Activated T-helper 9 cell treated with anti-CD3 and anti-CD28 coated beads, Interleukin-2, amount 50 U/mL, for 16 hours (primary cell): Measurements from ENCODE around the gene LIMD2.
"Not testable (repeated sequence)": the region's sequence is repeated elsewhere in the genome, so short reads cannot be mapped to it uniquely, and the experiment has no call there.

Experiments
- DNase-seq: peaks from one replicate; pipeline ENCODE4 v3.0.0-alpha.2; 2020; ENCODE audit warnings: low read depth

Gene LIMD2

DNA sequence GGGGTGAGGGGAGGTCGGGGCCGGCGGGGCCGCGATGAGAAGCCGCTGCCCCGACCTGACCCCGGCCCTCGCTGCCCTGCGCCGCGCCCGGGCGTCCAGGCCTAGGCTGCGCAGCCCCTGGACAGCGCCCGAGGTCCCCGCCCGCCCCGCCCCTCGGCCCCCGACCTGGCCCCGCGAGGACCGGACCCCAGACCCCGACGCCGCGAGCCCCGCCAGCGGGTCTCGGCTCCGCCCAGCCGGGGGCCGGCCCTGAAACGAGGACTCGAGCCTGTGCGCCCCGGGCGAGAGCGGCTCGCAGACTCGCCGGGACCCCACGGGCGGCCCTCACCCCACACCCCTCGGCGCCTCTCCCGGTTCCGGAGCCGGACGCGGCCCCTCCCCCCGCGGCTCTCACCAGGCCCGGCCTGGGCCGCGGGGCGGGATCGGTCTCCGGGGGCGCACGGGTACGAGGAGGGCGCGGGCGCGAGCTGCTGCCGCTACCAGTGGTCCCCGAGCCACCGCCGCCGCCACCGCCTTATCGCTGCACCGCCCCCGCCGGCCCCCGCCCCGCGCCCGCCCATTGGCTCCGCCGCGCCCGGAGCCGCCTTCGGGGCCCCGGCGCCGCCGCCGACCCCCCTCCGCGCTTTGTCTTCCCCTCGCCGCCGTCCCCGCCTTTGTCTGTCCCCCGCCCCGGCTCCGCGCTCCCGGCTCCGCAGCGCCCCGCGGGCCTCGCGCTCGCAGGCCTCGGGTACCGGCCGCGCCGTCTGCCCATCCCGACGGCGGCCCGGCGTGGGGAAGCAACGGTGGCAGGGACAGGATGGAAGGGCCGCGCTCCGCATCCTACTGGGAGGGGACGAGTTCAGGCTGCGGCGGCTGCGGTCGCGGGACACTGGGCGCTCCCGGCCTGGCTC, at the start of gene LIMD2:
Gene LIMD2 (minus strand): TSS at position 488 of the 890 bp plus-strand sequence. CDS start 827 bp downstream, outside the sequence.
- peak; percentile 77 for DNase-seq

DNA sequence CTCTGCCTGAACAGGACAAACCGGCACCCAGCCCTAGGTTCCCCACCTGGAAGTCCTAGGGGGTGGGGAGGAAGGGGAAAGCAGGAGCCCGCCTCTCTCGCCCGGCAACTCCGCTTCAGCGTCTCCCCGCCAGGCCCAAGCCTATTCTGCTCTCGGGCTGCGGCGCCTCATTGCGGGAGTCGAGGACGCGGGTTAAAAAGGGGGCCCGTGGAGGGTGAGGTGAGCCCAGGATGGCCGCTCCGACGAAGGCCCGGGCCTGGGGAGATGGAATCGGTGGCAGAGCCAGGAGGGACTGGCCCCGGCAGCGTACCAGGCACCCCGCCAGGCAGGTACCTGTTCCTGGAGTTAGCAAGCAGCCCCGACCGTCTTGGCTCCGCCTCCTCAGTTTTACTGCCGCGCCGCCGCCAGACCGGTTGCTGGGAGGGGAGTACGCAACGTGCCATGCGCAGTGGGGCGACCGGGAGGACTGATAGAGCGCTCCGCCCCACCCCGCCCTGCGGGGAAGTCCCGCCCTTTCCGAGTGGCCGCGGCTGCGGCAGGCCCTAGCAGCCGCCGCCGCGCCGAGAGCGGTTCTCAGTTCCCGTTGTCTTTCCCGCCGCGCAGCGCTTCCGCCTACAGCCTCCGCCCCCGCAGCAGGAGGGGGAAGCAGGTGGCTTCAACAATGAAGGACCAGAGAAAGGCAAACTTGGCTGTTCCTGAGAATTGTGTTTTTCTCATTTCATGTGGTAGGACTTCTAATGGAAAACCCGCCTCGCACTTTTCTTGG, 41.7 kb upstream of the LIMD2 start, which contains the start of gene STRADA:
Gene STRADA (minus strand): TSS at position 392 of the 766 bp plus-strand sequence. CDS start 13,430 bp downstream, outside the sequence.
- peak; percentile 99 for DNase-seq

DNA sequence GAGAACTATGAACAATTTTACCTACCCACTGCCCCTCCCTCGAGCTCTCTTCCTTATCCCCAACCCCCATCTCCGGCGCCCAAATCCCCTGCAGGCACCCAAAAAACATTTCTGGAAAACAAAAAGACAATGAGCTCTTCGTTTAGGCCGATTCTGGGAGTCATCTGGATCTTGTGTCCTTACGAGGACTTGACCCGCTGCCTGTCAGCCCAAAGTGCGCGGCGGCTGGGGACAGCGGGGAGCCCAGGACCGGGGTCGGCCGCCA, 41.1 kb upstream of the LIMD2 start:
- DNase-seq: no peak

GRCh38 chr17:63740464-63741142, 40.7 kb upstream of the LIMD2 start:
- DNase-seq: no peak

DNA sequence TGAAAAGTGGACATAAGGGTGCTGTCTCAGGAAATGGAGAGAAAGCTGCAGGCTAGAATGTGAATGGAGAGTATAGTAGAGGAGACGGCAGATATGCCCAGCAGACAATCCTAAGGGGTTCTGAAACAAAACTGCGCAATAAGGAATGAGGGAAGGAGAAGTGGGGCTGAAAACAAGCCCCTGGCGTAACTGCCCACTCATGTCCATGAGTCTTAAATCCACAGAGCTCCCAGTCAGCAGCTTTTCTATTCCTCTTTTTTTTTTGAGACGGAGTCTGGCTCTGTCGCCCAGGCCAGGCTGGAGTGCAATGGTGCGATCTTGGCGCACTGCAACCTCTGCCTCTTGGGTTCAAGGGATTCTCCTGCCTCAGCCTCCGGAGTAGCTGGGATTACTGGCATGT, 35.8 kb upstream of the LIMD2 start:
- no peak for DNase-seq

- no peak for DNase-seq
These were observed 22.5 kb upstream of the LIMD2 start for GRCh38 chr17:63722403-63722802.

- not testable (repeated sequence) for DNase-seq
These were observed 20.3 kb upstream of the LIMD2 start for GRCh38 chr17:63720194-63720593.

- DNase-seq: no peak
These were observed 19.1 kb upstream of the LIMD2 start for GRCh38 chr17:63718988-63719387.

DNA sequence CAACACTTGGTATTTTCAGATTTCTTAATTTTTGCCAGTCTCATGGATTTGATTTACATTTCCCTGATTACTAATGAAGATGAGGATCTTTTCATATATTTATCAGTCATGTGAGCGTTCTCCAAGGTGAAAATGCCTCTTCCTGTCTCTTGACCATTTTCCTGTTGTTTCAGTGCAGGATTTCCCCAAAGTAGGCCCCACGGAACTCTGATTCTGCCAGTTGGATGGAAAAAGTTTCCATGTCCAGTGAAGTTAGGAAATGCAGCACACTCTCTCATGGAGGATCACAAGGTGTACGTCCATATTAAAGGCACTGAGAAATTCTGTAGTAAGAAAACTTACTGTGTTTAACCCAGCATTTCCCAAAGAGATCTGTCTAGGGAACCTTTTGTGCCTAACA, 16.5 kb upstream of the LIMD2 start:
- no peak for DNase-seq

- DNase-seq: no peak
These were observed 14.8 kb upstream of the LIMD2 start for GRCh38 chr17:63714550-63715277.

DNA sequence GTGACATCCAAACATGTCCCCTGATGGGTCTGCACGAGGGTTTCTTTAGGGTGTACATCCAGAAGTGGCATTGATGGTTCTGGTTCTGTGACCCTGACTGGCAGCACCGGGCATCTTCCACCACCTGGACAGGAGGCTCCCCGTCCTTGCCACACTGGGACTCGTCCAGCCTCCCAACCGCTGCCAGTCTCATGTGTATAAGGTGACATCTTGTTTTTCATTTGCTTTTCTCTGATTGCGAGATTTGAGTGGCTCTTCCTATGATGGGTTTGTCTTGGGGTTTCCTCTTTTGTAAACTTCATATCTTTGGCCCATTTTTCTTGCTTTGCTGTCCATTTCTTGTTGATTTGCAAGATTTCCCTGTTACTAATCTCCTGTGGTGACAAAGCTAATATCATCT, 9.2 kb upstream of the LIMD2 start:
- no peak for DNase-seq

DNA sequence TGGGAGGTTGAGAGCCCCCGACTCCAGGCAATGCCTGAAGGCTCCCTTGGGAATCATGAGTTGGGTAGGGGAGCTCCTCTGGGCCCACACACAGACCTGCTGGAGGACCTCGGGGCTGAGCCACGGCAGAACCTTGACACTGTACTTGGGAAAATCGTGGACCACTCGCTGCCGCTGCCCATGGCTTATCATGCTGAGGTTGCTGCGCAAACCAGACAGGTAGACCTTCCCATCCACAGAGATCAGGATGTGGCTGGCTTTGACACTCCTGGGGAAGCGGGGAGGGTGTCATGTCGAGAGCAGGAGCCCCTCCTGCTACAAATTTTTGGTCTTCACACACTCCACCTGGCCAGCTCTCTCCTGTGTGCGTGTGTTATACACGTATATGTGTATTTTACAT, 7.2 kb upstream of the LIMD2 start:
- DNase-seq: no peak

GRCh38 chr17:63706336-63707082, 6.6 kb upstream of the LIMD2 start:
- DNase-seq: no peak

GRCh38 chr17:63705657-63706056, 5.7 kb upstream of the LIMD2 start:
- DNase-seq: no peak

GRCh38 chr17:63704836-63705235, 4.9 kb upstream of the LIMD2 start:
- DNase-seq: no peak

GRCh38 chr17:63704259-63704576, 4.3 kb upstream of the LIMD2 start:
- DNase-seq: no peak

- no peak for DNase-seq
These were observed 3.8 kb upstream of the LIMD2 start for GRCh38 chr17:63703556-63704258.

DNA sequence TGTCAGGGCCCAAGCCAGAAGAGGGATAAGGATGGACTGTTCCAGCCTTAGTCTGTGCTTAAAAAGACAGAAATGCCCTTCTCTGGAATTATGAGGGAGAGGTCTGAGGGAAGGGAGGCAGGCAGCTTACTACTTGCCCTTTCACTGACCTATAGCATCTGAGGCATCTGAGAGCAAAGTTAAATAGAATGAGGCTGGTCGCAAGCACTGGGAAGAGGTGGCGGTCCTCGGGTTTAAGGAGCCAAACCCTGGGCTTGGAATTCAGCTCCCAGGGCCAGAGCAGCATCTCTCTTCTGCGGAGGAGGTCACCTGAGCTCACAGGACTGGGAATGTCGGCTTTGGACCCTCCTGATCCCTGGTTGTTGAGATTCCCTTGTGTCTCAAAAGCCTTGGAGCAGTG, 3.1 kb upstream of the LIMD2 start:
- DNase-seq: no peak

- DNase-seq: no peak
These were observed 2.7 kb upstream of the LIMD2 start for GRCh38 chr17:63702721-63703015.

- peak; percentile 62 for DNase-seq
These were observed 2.2 kb upstream of the LIMD2 start for GRCh38 chr17:63701868-63702720.
